DND-41 (cell line): ENCODE results near the gene TAF8.

Source experiments
- ATAC-seq: fragments of 200-7000 bp; cut with Tn5 transposase; 3 replicates; pipeline ENCODE4 v1.9.1; 2021; ENCODE audit warnings: low read depth; ENCODE audit not compliant: insufficient read depth
- DNase-seq: peaks from one replicate; pipeline ENCODE4 v3.0.0-alpha.2; 2020
- H2AFZ ChIP-seq: 2 replicates; pipeline ENCODE4 v1.6.0; 2012; ENCODE audit warnings: low read depth, low read length
- H3K27ac ChIP-seq: 2 replicates; pipeline ENCODE4 v1.5.1; 2012; ENCODE audit warnings: low read length, inconsistent platforms
- H3K27me3 ChIP-seq: fragments of 200-600 bp; sonication (generic); 2 replicates; pipeline ENCODE4 v1.6.0; 2012; ENCODE audit warnings: low read length, mild to moderate bottlenecking, inconsistent platforms; ENCODE audit not compliant: insufficient read depth, poor library complexity
- H3K36me3 ChIP-seq: 2 replicates; pipeline ENCODE4 v1.5.1; 2012; ENCODE audit warnings: low read length, inconsistent platforms; ENCODE audit not compliant: insufficient read depth
- H3K4me1 ChIP-seq: 2 replicates; pipeline ENCODE4 v1.5.1; 2012; ENCODE audit warnings: mild to moderate bottlenecking, low read length; ENCODE audit not compliant: insufficient read depth
- H3K4me2 ChIP-seq: 2 replicates; pipeline ENCODE4 v1.6.0; 2012; ENCODE audit warnings: mild to moderate bottlenecking, moderate library complexity, low read length, inconsistent platforms; ENCODE audit not compliant: insufficient read depth
- H3K4me3 ChIP-seq, 2 experiments: fragments of 200-600 bp in 1 of 2; shearing (Covaris generic) in 1 of 2; 2 replicates each; pipeline ENCODE4 v1.5.1; 2012 to 2016; ENCODE audit warnings: inconsistent platforms in 2 of 2, low read length in 2 of 2, mild to moderate bottlenecking in 2 of 2, low read depth in 1 of 2, moderate library complexity in 1 of 2
- H3K79me2 ChIP-seq: 2 replicates; pipeline ENCODE4 v1.6.0; 2012; ENCODE audit warnings: low read length, inconsistent platforms; ENCODE audit not compliant: insufficient read depth
- H3K9ac ChIP-seq: 2 replicates; pipeline ENCODE4 v1.6.0; 2012; ENCODE audit warnings: low read depth, mild to moderate bottlenecking, inconsistent platforms, low read length, moderate library complexity
- H3K9me3 ChIP-seq: 2 replicates; pipeline ENCODE4 v1.5.1; 2012; ENCODE audit warnings: low read length, moderate library complexity, mild to moderate bottlenecking, inconsistent platforms; ENCODE audit not compliant: insufficient read depth, severe bottlenecking
- H4K20me1 ChIP-seq: 2 replicates; pipeline ENCODE4 v1.6.0; 2012; ENCODE audit warnings: low read length; ENCODE audit not compliant: insufficient read depth
- CTCF ChIP-seq: IDR thresholded peaks from 2 replicates; pipeline ENCODE4 v1.5.1; 2012; ENCODE audit warnings: borderline replicate concordance, low read length, moderate library complexity, mild to moderate bottlenecking; ENCODE audit not compliant: poor library complexity, severe bottlenecking; ENCODE audit errors: extremely low read depth
- EZH2 ChIP-seq: IDR thresholded peaks from 3 replicates; pipeline ENCODE4 v1.6.1; 2012; ENCODE audit warnings: borderline replicate concordance, low read depth, mild to moderate bottlenecking, moderate library complexity, low read length, inconsistent platforms; ENCODE audit not compliant: severe bottlenecking

TAF8 gene

GRCh38 chr6:42038811-42039408 lies 11.4 kb upstream of the TAF8 start:
- no peak for TF ChIP-seq CTCF
- TF ChIP-seq EZH2 = no peak
- Histone ChIP-seq H3K27ac (peak overlapping the region; percentile 98), H3K79me2 (peaks cover 91% of the 10 kb centered on the region), H2AFZ (no peak overlapping the region), H3K36me3 (peaks cover 14% of the 10 kb centered on the region; the same call in 1 of the 2 replicates), H3K9me3 (no peaks in the 10 kb centered on the region), H3K4me2 (peak overlapping the region; percentile 61), H4K20me1 (no peaks in the 10 kb centered on the region), H3K9ac (peak overlapping the region; percentile 70), H3K4me1 (peaks cover 70% of the 10 kb centered on the region), H3K4me3 (peak overlapping the region in 1 of 2 experiments; percentile 51; a peak in 2 of 4 replicates), H3K27me3 (no peaks in the 10 kb centered on the region)
- ATAC-seq = no peak
- no peak for DNase-seq

- Histone ChIP-seq H3K4me1 (peaks cover 91% of the 10 kb centered on the region), H3K27ac (peak overlapping the region; percentile 98), H3K9me3 (no peaks in the 10 kb centered on the region), H3K4me2 (peak overlapping the region; percentile 49), H3K36me3 (peaks cover 15% of the 10 kb centered on the region; the same call in 1 of the 2 replicates), H4K20me1 (no peaks in the 10 kb centered on the region), H2AFZ (no peak overlapping the region), H3K27me3 (no peaks in the 10 kb centered on the region), H3K4me3 (peak overlapping the region in 1 of 2 experiments; percentile 28; a peak in 1 of 4 replicates), H3K79me2 (peaks cover 86% of the 10 kb centered on the region), H3K9ac (peak overlapping the region; percentile 70)
- DNase-seq = peak; percentile 57
- ATAC-seq = no peak
- no peak for TF ChIP-seq EZH2
- TF ChIP-seq CTCF = no peak
Observed at GRCh38 chr6:42040856-42041480, 9.4 kb upstream of the TAF8 start.

- peak overlapping the region; percentile 70 for H3K9ac ChIP-seq
- ATAC-seq (0 out of 3 replicates have a peak, but pooled peaks have one; percentile 5), DNase-seq (no peak)
- peak overlapping the region; percentile 49 for H3K4me2 ChIP-seq
- no peak for TF ChIP-seq CTCF
- H3K36me3 ChIP-seq = peaks cover 15% of the 10 kb centered on the region; the same call in 1 of the 2 replicates
- peaks cover 87% of the 10 kb centered on the region for H3K79me2 ChIP-seq
- no peaks in the 10 kb centered on the region for H4K20me1 ChIP-seq
- peaks cover 94% of the 10 kb centered on the region for H3K4me1 ChIP-seq
- H3K9me3 ChIP-seq = no peaks in the 10 kb centered on the region
- peak overlapping the region in 1 of 2 experiments; percentile 28; a peak in 1 of 4 replicates for H3K4me3 ChIP-seq
- no peaks in the 10 kb centered on the region for H3K27me3 ChIP-seq
- H2AFZ ChIP-seq = no peak overlapping the region
- peak overlapping the region; percentile 98 for H3K27ac ChIP-seq
Observed at GRCh38 chr6:42041481-42042053, 8.8 kb upstream of the TAF8 start.
